ENCODE measurements around the gene SREBF2.
A peak's percentile ranks its signal among the peaks of the same experiment; 100 is the strongest.
"Not testable (repeated sequence)": the region's sequence is repeated elsewhere in the genome, so short reads cannot be mapped to it uniquely, and the experiment has no call there.

SREBF2 gene

GRCh38 chr22:41946629-41947423 is 113.9 kb downstream of the SREBF2 start, which contains the start of gene CENPM:
Gene CENPM (minus strand): TSS chr22:41947152. CDS start chr22:41947076, 76 bp downstream.
- Histone ChIP-seq H3K4me1 (ENCODE audit: control insufficient read depth in 2 of 2, insufficient read depth in 2 of 2, low read length in 2 of 2) (peaks cover 11 to 15% of the 10 kb centered on the region in 2 donors), H3K27ac (ENCODE audit: low read depth in 2 of 2, low read length in 2 of 2) (peak within 1 kb of the TSS; percentile 72 to 74), H3K36me3 (ENCODE audit: control insufficient read depth in 2 of 2, insufficient read depth in 2 of 2, low read length in 2 of 2) (peaks cover 0 to 2% of the 10 kb centered on the region in 2 donors), H3K4me3 (ENCODE audit: low read length in 2 of 2) (peak within 1 kb of the TSS; percentile 90 to 93), H3K27me3 (ENCODE audit: control insufficient read depth in 2 of 2, insufficient read depth in 2 of 2, low read length in 2 of 2) (no peaks in the 10 kb centered on the region), H3K9ac (ENCODE audit: low read depth in 1 of 2, low read length in 2 of 2) (peak within 1 kb of the TSS; percentile 71 to 77), H3K9me3 (ENCODE audit: control insufficient read depth in 2 of 2, low read length in 2 of 2) (no peaks in the 10 kb centered on the region)

- Histone ChIP-seq H3K36me3 (ENCODE audit: control insufficient read depth in 2 of 2, insufficient read depth in 2 of 2, low read length in 2 of 2) (peaks cover 0 to 2% of the 10 kb centered on the region in 2 donors), H3K9me3 (ENCODE audit: control insufficient read depth in 2 of 2, low read length in 2 of 2) (no peaks in the 10 kb centered on the region), H3K9ac (ENCODE audit: low read depth in 1 of 2, low read length in 2 of 2) (peak overlapping the region; percentile 56 to 67), H3K27ac (ENCODE audit: low read depth in 2 of 2, low read length in 2 of 2) (no peak overlapping the region), H3K4me3 (ENCODE audit: low read length in 2 of 2) (peak overlapping the region; percentile 90 to 93), H3K27me3 (ENCODE audit: control insufficient read depth in 2 of 2, insufficient read depth in 2 of 2, low read length in 2 of 2) (no peaks in the 10 kb centered on the region), H3K4me1 (ENCODE audit: control insufficient read depth in 2 of 2, insufficient read depth in 2 of 2, low read length in 2 of 2) (peaks cover 11 to 15% of the 10 kb centered on the region in 2 donors)
These were observed 114.6 kb downstream of the SREBF2 start for GRCh38 chr22:41947424-41948080.

GRCh38 chr22:41948142-41948541 is 115.2 kb downstream of the SREBF2 start:
- Histone ChIP-seq H3K9ac (ENCODE audit: low read depth in 1 of 2, low read length in 2 of 2) (no peak overlapping the region), H3K4me1 (ENCODE audit: control insufficient read depth in 2 of 2, insufficient read depth in 2 of 2, low read length in 2 of 2) (peaks cover 11 to 14% of the 10 kb centered on the region in 2 donors), H3K9me3 (ENCODE audit: control insufficient read depth in 2 of 2, low read length in 2 of 2) (no peaks in the 10 kb centered on the region), H3K27me3 (ENCODE audit: control insufficient read depth in 2 of 2, insufficient read depth in 2 of 2, low read length in 2 of 2) (no peaks in the 10 kb centered on the region), H3K4me3 (ENCODE audit: low read length in 2 of 2) (no peak overlapping the region), H3K36me3 (ENCODE audit: control insufficient read depth in 2 of 2, insufficient read depth in 2 of 2, low read length in 2 of 2) (no peaks in the 10 kb centered on the region), H3K27ac (ENCODE audit: low read depth in 2 of 2, low read length in 2 of 2) (no peak overlapping the region)

DNA sequence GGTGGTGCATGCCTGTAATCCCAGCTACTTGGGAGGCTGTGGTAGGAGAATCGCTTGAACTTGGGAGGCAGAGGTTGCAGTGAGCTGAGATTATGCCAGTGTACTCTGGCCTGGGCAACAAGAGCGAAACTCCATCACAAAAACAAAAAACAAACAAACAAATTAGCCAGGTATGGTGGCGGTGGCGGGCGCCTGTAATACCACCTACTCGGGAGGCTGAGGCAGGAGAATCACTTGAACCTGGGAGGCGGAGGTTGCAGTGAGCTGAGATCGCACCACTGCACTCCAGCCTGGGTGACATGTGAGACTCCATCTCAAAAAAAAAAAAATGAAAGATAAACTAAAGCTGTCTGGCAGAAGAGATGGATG is 116.0 kb downstream of the SREBF2 start:
- H3K9ac ChIP-seq (ENCODE audit: low read depth in 1 of 2, low read length in 2 of 2); H3K36me3 ChIP-seq (ENCODE audit: control insufficient read depth in 2 of 2, insufficient read depth in 2 of 2, low read length in 2 of 2); H3K9me3 ChIP-seq (ENCODE audit: control insufficient read depth in 2 of 2, low read length in 2 of 2); H3K27ac ChIP-seq (ENCODE audit: low read depth in 2 of 2, low read length in 2 of 2); H3K27me3 ChIP-seq (ENCODE audit: control insufficient read depth in 2 of 2, insufficient read depth in 2 of 2, low read length in 2 of 2); H3K4me3 ChIP-seq (ENCODE audit: low read length in 2 of 2): not testable (repeated sequence)
- H3K4me1 ChIP-seq (ENCODE audit: control insufficient read depth in 2 of 2, insufficient read depth in 2 of 2, low read length in 2 of 2), result peaks cover 8 to 11% of the 10 kb centered on the region in 2 donors

GRCh38 chr22:41949297-41949965 is 116.5 kb downstream of the SREBF2 start:
- Histone ChIP-seq H3K36me3 (ENCODE audit: control insufficient read depth in 2 of 2, insufficient read depth in 2 of 2, low read length in 2 of 2) (no peaks in the 10 kb centered on the region), H3K4me1 (ENCODE audit: control insufficient read depth in 2 of 2, insufficient read depth in 2 of 2, low read length in 2 of 2) (peaks cover 7 to 11% of the 10 kb centered on the region in 2 donors), H3K9ac (ENCODE audit: low read depth in 1 of 2, low read length in 2 of 2) (no peak overlapping the region), H3K27me3 (ENCODE audit: control insufficient read depth in 2 of 2, insufficient read depth in 2 of 2, low read length in 2 of 2) (no peaks in the 10 kb centered on the region), H3K4me3 (ENCODE audit: low read length in 2 of 2) (no peak overlapping the region), H3K27ac (ENCODE audit: low read depth in 2 of 2, low read length in 2 of 2) (no peak overlapping the region), H3K9me3 (ENCODE audit: control insufficient read depth in 2 of 2, low read length in 2 of 2) (no peaks in the 10 kb centered on the region)

GRCh38 chr22:41951898-41952474 is 119.1 kb downstream of the SREBF2 start, which contains the start of gene SMIM45:
Gene SMIM45 (plus strand): TSS chr22:41952150.
- no peaks in the 10 kb centered on the region for H3K36me3 ChIP-seq (ENCODE audit: control insufficient read depth in 2 of 2, insufficient read depth in 2 of 2, low read length in 2 of 2)
- H3K27ac ChIP-seq (ENCODE audit: low read depth in 2 of 2, low read length in 2 of 2), result no peak within 1 kb of the TSS
- no peaks in the 10 kb centered on the region for H3K27me3 ChIP-seq (ENCODE audit: control insufficient read depth in 2 of 2, insufficient read depth in 2 of 2, low read length in 2 of 2)
- H3K9ac ChIP-seq (ENCODE audit: low read depth in 1 of 2, low read length in 2 of 2), result no peak within 1 kb of the TSS
- H3K4me3 ChIP-seq (ENCODE audit: low read length in 2 of 2), result no peak within 1 kb of the TSS
- no peaks in the 10 kb centered on the region for H3K4me1 ChIP-seq (ENCODE audit: control insufficient read depth in 2 of 2, insufficient read depth in 2 of 2, low read length in 2 of 2)
- H3K9me3 ChIP-seq (ENCODE audit: control insufficient read depth in 2 of 2, low read length in 2 of 2), result no peaks in the 10 kb centered on the region

- Histone ChIP-seq H3K27ac (ENCODE audit: low read depth in 2 of 2, low read length in 2 of 2) (no peak overlapping the region), H3K36me3 (ENCODE audit: control insufficient read depth in 2 of 2, insufficient read depth in 2 of 2, low read length in 2 of 2) (no peaks in the 10 kb centered on the region), H3K27me3 (ENCODE audit: control insufficient read depth in 2 of 2, insufficient read depth in 2 of 2, low read length in 2 of 2) (no peaks in the 10 kb centered on the region), H3K4me1 (ENCODE audit: control insufficient read depth in 2 of 2, insufficient read depth in 2 of 2, low read length in 2 of 2) (no peaks in the 10 kb centered on the region), H3K9ac (ENCODE audit: low read depth in 1 of 2, low read length in 2 of 2) (no peak overlapping the region), H3K4me3 (ENCODE audit: low read length in 2 of 2) (no peak overlapping the region), H3K9me3 (ENCODE audit: control insufficient read depth in 2 of 2, low read length in 2 of 2) (no peaks in the 10 kb centered on the region)
These were observed 119.8 kb downstream of the SREBF2 start for GRCh38 chr22:41952713-41953112.

Data from mucosa of rectum (tissue), 2 donors.